AG04449 (cell line): ENCODE results near the gene DLX4.

ENCODE experiments used
- CTCF ChIA-PET: fragments of 350-600 bp; formaldehyde crosslinking; extraction: SDS; loops from one replicate; lab custom pipeline; 2021; ENCODE audit warnings: antibody characterized with exemption; lab: Yijun Ruan, JAX
- POLR2A ChIA-PET: fragments of 400-600, 350-600 bp; formaldehyde crosslinking; extraction: SDS; loops from one replicate; lab custom pipeline; 2020; ENCODE audit warnings: antibody characterized with exemption, inconsistent platforms; lab: Yijun Ruan, JAX
- DNase-seq: peaks from one replicate; pipeline ENCODE4 v3.0.0-alpha.2; 2010; ENCODE audit warnings: low read depth, low spot score
- H3K4me3 ChIP-seq: 2 replicates; pipeline ENCODE4 v1.5.1; 2011; ENCODE audit warnings: low read depth, mild to moderate bottlenecking, control low read depth, low read length
- CTCF ChIP-seq: IDR thresholded peaks from one replicate; pipeline ENCODE4 v1.5.1; 2011; ENCODE audit warnings: mild to moderate bottlenecking, moderate library complexity, low read length, control low read depth, inconsistent platforms; ENCODE audit not compliant: insufficient read depth; ENCODE audit errors: missing control alignments

Gene DLX4

GRCh38 chr17:49942947-49943346, 26.0 kb upstream of the DLX4 start:
- H3K4me3 ChIP-seq: no peak overlapping the region
- CTCF ChIA-PET: interaction anchor here (5.5 to 8.8 kb wide), 2 partner anchors 9 to 54 kb away, joined by 42 to 82 read pairs; no protein-coding TSS in a partner anchor
- no peak for DNase-seq
- POLR2A ChIA-PET: no interaction called here
- TF ChIP-seq CTCF: no peak

GRCh38 chr17:49944273-49944870, 24.6 kb upstream of the DLX4 start:
- DNase-seq: no peak
- no peak overlapping the region for H3K4me3 ChIP-seq
- POLR2A ChIA-PET: no interaction called here
- TF ChIP-seq CTCF: no peak
- CTCF ChIA-PET: interaction anchor here (0.9 to 8.8 kb wide), 3 partner anchors 7 to 53 kb away, joined by 4 to 82 read pairs (median 5); no protein-coding TSS in a partner anchor

- ChIA-PET POLR2A (interaction anchor here (0.6 to 0.7 kb wide), 2 partner anchors 13 to 48 kb away, joined by 3 read pairs; no protein-coding TSS in a partner anchor), CTCF (no interaction called here)
- no peak overlapping the region for H3K4me3 ChIP-seq
- TF ChIP-seq CTCF: no peak
- DNase-seq: no peak
These were observed 22.8 kb upstream of the DLX4 start for GRCh38 chr17:49946208-49946607.

- CTCF ChIA-PET: no interaction called here
- no peak for DNase-seq
- POLR2A ChIA-PET: no interaction called here
- no peak for TF ChIP-seq CTCF
- no peak overlapping the region for H3K4me3 ChIP-seq
These were observed 21.9 kb upstream of the DLX4 start for GRCh38 chr17:49946964-49947584.

GRCh38 chr17:49949634-49950033, 19.4 kb upstream of the DLX4 start:
- no peak for TF ChIP-seq CTCF
- ChIA-PET POLR2A (no interaction called here), CTCF (interaction anchor here (1.2 to 4.8 kb wide), 5 partner anchors 9 to 49 kb away, joined by 3 to 82 read pairs (median 4); no protein-coding TSS in a partner anchor)
- H3K4me3 ChIP-seq: no peak overlapping the region
- no peak for DNase-seq

- CTCF ChIA-PET: interaction anchor here (0.7 to 4.8 kb wide), 22 partner anchors 11 to 381 kb away, joined by 3 to 93 read pairs (median 7); partner anchors contain the start of gene DLX3
- no peak for TF ChIP-seq CTCF
- POLR2A ChIA-PET: no interaction called here
These were observed 17.5 kb upstream of the DLX4 start for GRCh38 chr17:49951362-49952082.

More at GRCh38 chr17:49951362-49952082, 17.5 kb upstream of the DLX4 start:
- no peak overlapping the region for H3K4me3 ChIP-seq
- DNase-seq: no peak
